GM12878 (cell line): ENCODE results near the gene PKHD1.

ENCODE experiments used
- ATF2 ChIP-seq: IDR thresholded peaks from 2 replicates; pipeline ENCODE4 v1.6.1; 2012; ENCODE audit warnings: low read length, inconsistent platforms
- BACH1 ChIP-seq: fragments of 450-650 bp; IDR thresholded peaks from 2 replicates; pipeline ENCODE4 v1.6.1; 2017; ENCODE audit warnings: mild to moderate bottlenecking, borderline replicate concordance
- CHD1 ChIP-seq: IDR thresholded peaks from 2 replicates; pipeline ENCODE4 v1.6.1; 2012; ENCODE audit warnings: low read depth, low read length, improper control_type of control experiment
- CTCF ChIP-seq, 3 experiments: IDR thresholded peaks in 2 of 3; conservative IDR thresholded peaks in 1 of 3; 2 replicates each; pipeline ENCODE4 v1.5.1; 2011; ENCODE audit warnings: low read depth in 3 of 3, low read length in 3 of 3, mild to moderate bottlenecking in 3 of 3, control low read depth in 2 of 3, moderate library complexity in 2 of 3, inconsistent platforms in 1 of 3, mixed read lengths in 1 of 3; ENCODE audit not compliant: control insufficient read depth in 2 of 3, insufficient read depth in 1 of 3; ENCODE audit errors: extremely low read depth in 1 of 3
- MXI1 ChIP-seq: fragments of 150-350 bp; IDR thresholded peaks from 2 replicates; pipeline ENCODE4 v1.6.1; 2011; ENCODE audit warnings: low read depth, mild to moderate bottlenecking, inconsistent platforms, low read length, improper control_type of control experiment
- NR2C2 ChIP-seq: IDR thresholded peaks from 2 replicates; pipeline ENCODE4 v1.6.1; 2011; ENCODE audit warnings: borderline replicate concordance, low read depth; ENCODE audit not compliant: control insufficient read depth, insufficient read length
- PRDM15 ChIP-seq: fragments of 450-650 bp; formaldehyde crosslinking; IDR thresholded peaks from 2 replicates; pipeline ENCODE4 v1.4.0; 2020; ENCODE audit warnings: mild to moderate bottlenecking, moderate library complexity
- RELA ChIP-seq: fragments of 450-650 bp; IDR thresholded peaks from 2 replicates; pipeline ENCODE4 v1.8.0; 2014; ENCODE audit warnings: borderline replicate concordance; ENCODE audit not compliant: partially characterized antibody
- ZNF217 ChIP-seq: fragments of 450-650 bp; IDR thresholded peaks from 2 replicates; pipeline ENCODE4 v1.6.1; 2017; ENCODE audit warnings: antibody characterized with exemption, mild to moderate bottlenecking

- TF ChIP-seq RELA (no peak), ZNF217 (no peak), BACH1 (no peak), CTCF (IDR thresholded peaks at IDR 0.05 in 2 of 3, conservative IDR thresholded peaks at IDR 0.05 in 1 of 3; ENCODE audit: control insufficient read depth in 2 of 3, extremely low read depth in 1 of 3, insufficient read depth in 1 of 3, low read depth in 3 of 3, low read length in 3 of 3) (no peak), ATF2 (no peak), NR2C2 (no peak), MXI1 (no peak), PRDM15 (no peak), CHD1 (no peak)
Measured at GRCh38 chr6:52009466-52010140, 77.8 kb downstream of the PKHD1 start.
